Fibroblast of the aortic adventitia (primary cell): ENCODE results near the gene VANGL1. TPM values are rescaled to one million over a fixed set of nuclear protein-coding genes. Genes with fewer than 3 reads are reported as not detected.

Experiments used
- DNase-seq: peaks from one replicate; pipeline ENCODE4 v3.0.0-alpha.2; 2010; ENCODE audit warnings: low read depth
- H3K4me3 ChIP-seq: 2 replicates; pipeline ENCODE4 v1.5.1; 2011; ENCODE audit warnings: low read depth, mild to moderate bottlenecking, control low read depth, low read length, moderate library complexity
- CTCF ChIP-seq: IDR thresholded peaks from 2 replicates; pipeline ENCODE4 v1.5.1; 2011; ENCODE audit warnings: mild to moderate bottlenecking, low read length, control low read depth, inconsistent platforms; ENCODE audit not compliant: insufficient read depth
- total RNA-seq: library from RNA; depleted of rRNA; stranded (reverse); fragments of >200 nt; gene quantifications from 2 replicates; pipeline ENCODE4 v1.2.3, GENCODE V29; 2012; ENCODE audit warnings: low replicate concordance

VANGL1 gene
- total RNA-seq, 1 donor, result 14.3 TPM

GRCh38 chr1:115604508-115604907 lies 37.3 kb upstream of the VANGL1 start:
- H3K4me3 ChIP-seq, result no peak overlapping the region
- TF ChIP-seq CTCF, result no peak
- no peak for DNase-seq

GRCh38 chr1:115606305-115606704 lies 35.5 kb upstream of the VANGL1 start:
- no peak for DNase-seq
- no peak for TF ChIP-seq CTCF
- no peak overlapping the region for H3K4me3 ChIP-seq

GRCh38 chr1:115609021-115609420 lies 32.7 kb upstream of the VANGL1 start:
- TF ChIP-seq CTCF, result no peak
- H3K4me3 ChIP-seq, result no peak overlapping the region

GRCh38 chr1:115613767-115614166 lies 28.0 kb upstream of the VANGL1 start:
- TF ChIP-seq CTCF, result no peak
- DNase-seq, result no peak
- no peak overlapping the region for H3K4me3 ChIP-seq

More at GRCh38 chr1:115609021-115609420, 32.7 kb upstream of the VANGL1 start:
- no peak for DNase-seq

GRCh38 chr1:115620453-115620852 lies 21.3 kb upstream of the VANGL1 start:
- DNase-seq, result no peak
- no peak overlapping the region for H3K4me3 ChIP-seq
- no peak for TF ChIP-seq CTCF

GRCh38 chr1:115620950-115621349 lies 20.8 kb upstream of the VANGL1 start:
- H3K4me3 ChIP-seq, result no peak overlapping the region
- no peak for TF ChIP-seq CTCF
- DNase-seq, result no peak

- no peak for TF ChIP-seq CTCF
- no peak for DNase-seq
- no peak overlapping the region for H3K4me3 ChIP-seq
These were observed 16.9 kb upstream of the VANGL1 start for GRCh38 chr1:115624859-115625258.
